Left ventricle myocardium superior (tissue), 1 donor: ENCODE measurements around the gene ZSCAN1. TPM values are rescaled to one million over a fixed set of nuclear protein-coding genes. Genes with fewer than 3 reads are reported as not detected.

ENCODE experiments used
- ATAC-seq: fragments of 200-7000 bp; cut with Tn5 transposase; one replicate; pipeline ENCODE4 v1.9.1; 2020; ENCODE audit warnings: mild to moderate bottlenecking, moderate library complexity
- DNase-seq: peaks from one replicate; pipeline ENCODE4 v3.0.0-alpha.2; 2020
- intact Hi-C: fragments of 100-400 bp; cut with micrococcal nuclease; formaldehyde crosslinking; loops from one replicate; pipeline ENCODE4 v1.11.0; 2022
- total RNA-seq: library from RNA; stranded (reverse); fragmentation: NEBNext Ultra II Directional; extraction: Animal tissue kit (Norgen Biotek cat#: 25700); gene quantifications from one replicate; pipeline ENCODE4 v1.2.1, GENCODE V29; 2021
- donor health status: DM: no; HTN: yes; CAD: no; lungs with severe emphysema.

The ZSCAN1 gene
- total RNA-seq, 1 donor from 2014 or later = not detected

- intact Hi-C loops = no loop called here
- DNase-seq (no peak), ATAC-seq (no peak)
Observed at GRCh38 chr19:58037927-58038687, 4.3 kb downstream of the ZSCAN1 start.

- ATAC-seq = no peak
- intact Hi-C loops = no loop called here
Observed at GRCh38 chr19:58038688-58039204, 4.9 kb downstream of the ZSCAN1 start.

GRCh38 chr19:58040751-58041525 lies 7.1 kb downstream of the ZSCAN1 start:
- no peak for ATAC-seq
- no peak for DNase-seq
- intact Hi-C loops = no loop called here

More at GRCh38 chr19:58038688-58039204, 4.9 kb downstream of the ZSCAN1 start:
- no peak for DNase-seq

GRCh38 chr19:58042495-58043340 lies 8.9 kb downstream of the ZSCAN1 start:
- intact Hi-C loops = no loop called here
- ATAC-seq (no peak), DNase-seq (no peak)

- no peak for DNase-seq
- intact Hi-C loops = no loop called here
- ATAC-seq = no peak
Observed at GRCh38 chr19:58044391-58044790, 10.6 kb downstream of the ZSCAN1 start.

- DNase-seq = no peak
Observed at GRCh38 chr19:58044886-58045285, 11.1 kb downstream of the ZSCAN1 start.

GRCh38 chr19:58045411-58046050 lies 11.7 kb downstream of the ZSCAN1 start:
- intact Hi-C loops = no loop called here
- no peak for DNase-seq
- no peak for ATAC-seq

More at GRCh38 chr19:58044886-58045285, 11.1 kb downstream of the ZSCAN1 start:
- no peak for ATAC-seq
- intact Hi-C loops = no loop called here

GRCh38 chr19:58046856-58047255 lies 13.0 kb downstream of the ZSCAN1 start:
- DNase-seq (no peak), ATAC-seq (no peak)
- intact Hi-C loops = no loop called here

- intact Hi-C loops = no loop called here
- peak; percentile 2 for DNase-seq
- no peak for ATAC-seq
Observed at GRCh38 chr19:58047672-58048071, 13.8 kb downstream of the ZSCAN1 start.

- no peak for ATAC-seq
- no peak for DNase-seq
- intact Hi-C loops = no loop called here
Observed at GRCh38 chr19:58052256-58052655, 18.4 kb downstream of the ZSCAN1 start.

- no peak for DNase-seq
- intact Hi-C loops = no loop called here
- ATAC-seq = no peak
Observed at GRCh38 chr19:58053480-58054156, 19.8 kb downstream of the ZSCAN1 start.

- ATAC-seq (no peak), DNase-seq (peak; percentile 68)
- intact Hi-C loops = no loop called here
Observed at GRCh38 chr19:58054901-58055874, 21.4 kb downstream of the ZSCAN1 start.

- DNase-seq (no peak), ATAC-seq (no peak)
- intact Hi-C loops = no loop called here
Observed at GRCh38 chr19:58056261-58056660, 22.4 kb downstream of the ZSCAN1 start.

GRCh38 chr19:58056861-58057260 lies 23.0 kb downstream of the ZSCAN1 start:
- no peak for DNase-seq
- intact Hi-C loops = no loop called here
- no peak for ATAC-seq

GRCh38 chr19:58058467-58058866 lies 24.6 kb downstream of the ZSCAN1 start:
- DNase-seq (no peak), ATAC-seq (no peak)
- intact Hi-C loops = no loop called here

- intact Hi-C loops = no loop called here
- DNase-seq (peak; percentile 96), ATAC-seq (peak; percentile 98)
Observed at GRCh38 chr19:58059003-58059670, 25.3 kb downstream of the ZSCAN1 start, which contains the start of gene ZNF135. ZNF135 (plus strand) TSS chr19:58059282; CDS start chr19:58060003, 721 bp downstream.

GRCh38 chr19:58059671-58060078 lies 25.9 kb downstream of the ZSCAN1 start:
- intact Hi-C loops = no loop called here
- ATAC-seq (peak; percentile 20), DNase-seq (no peak)
